GM23248 (cell line): ENCODE results near the gene LRRC18.

Experiments
- EZH2 ChIP-seq: fragments of 200-600 bp; sonication (generic); IDR thresholded peaks from 2 replicates; pipeline ENCODE4 v1.6.1; 2018; ENCODE audit warnings: antibody characterized with exemption, mild to moderate bottlenecking; ENCODE audit not compliant: insufficient read depth, poor library complexity, severe bottlenecking
- EZH2phosphoT487 ChIP-seq: fragments of 200-600 bp; sonication (generic); IDR thresholded peaks from 2 replicates; pipeline ENCODE4 v1.6.1; 2018; ENCODE audit warnings: antibody characterized with exemption, moderate library complexity, mild to moderate bottlenecking, low read depth; ENCODE audit not compliant: insufficient read depth

- TF ChIP-seq EZH2 (no peak), EZH2phosphoT487 (no peak)
Observed at GRCh38 chr10:48938281-48938680, 1.4 kb downstream of the LRRC18 start.
